Colon (tissue), 2 donors: ENCODE data around the gene CREB3L2.
"Not testable (repeated sequence)": the region's sequence is repeated elsewhere in the genome, so short reads cannot be mapped to it uniquely, and the experiment has no call there.

Experiments used
- FAIRE-seq: peaks from 2 replicates; lab custom pipeline; 2012; peaks lifted over from hg19 to GRCh38; lab: Jason Lieb, UNC
- donor health status: control.
- donor health status: control.

Gene CREB3L2

GRCh38 chr7:137987563-137987962 lies 14.3 kb downstream of the CREB3L2 start:
- no peak for FAIRE-seq

- FAIRE-seq = no peak
These were observed 14.9 kb downstream of the CREB3L2 start for GRCh38 chr7:137987018-137987349.

GRCh38 chr7:137986252-137987017 lies 15.5 kb downstream of the CREB3L2 start:
- FAIRE-seq = no peak

- no peak for FAIRE-seq
These were observed 16.0 kb downstream of the CREB3L2 start for GRCh38 chr7:137985897-137986251.

- FAIRE-seq = no peak
These were observed 16.5 kb downstream of the CREB3L2 start for GRCh38 chr7:137985253-137985896.

- FAIRE-seq = no peak
These were observed 17.5 kb downstream of the CREB3L2 start for GRCh38 chr7:137984181-137985041.

- FAIRE-seq = no peak
These were observed 18.4 kb downstream of the CREB3L2 start for GRCh38 chr7:137983323-137984008.

- not testable (repeated sequence) for FAIRE-seq
These were observed 19.5 kb downstream of the CREB3L2 start for GRCh38 chr7:137982394-137982793.

- no peak for FAIRE-seq
These were observed 20.2 kb downstream of the CREB3L2 start for GRCh38 chr7:137981668-137982067.

- FAIRE-seq = no peak
These were observed 20.7 kb downstream of the CREB3L2 start for GRCh38 chr7:137981175-137981574.

GRCh38 chr7:137980308-137980707 lies 21.6 kb downstream of the CREB3L2 start:
- no peak for FAIRE-seq

- no peak for FAIRE-seq
These were observed 23.2 kb downstream of the CREB3L2 start for GRCh38 chr7:137978464-137979237.

GRCh38 chr7:137977173-137977572 lies 24.7 kb downstream of the CREB3L2 start:
- FAIRE-seq = no peak

- no peak for FAIRE-seq
These were observed 25.2 kb downstream of the CREB3L2 start for GRCh38 chr7:137976696-137977095.

- FAIRE-seq = no peak
These were observed 25.7 kb downstream of the CREB3L2 start for GRCh38 chr7:137976232-137976631.

- no peak for FAIRE-seq
These were observed 26.1 kb downstream of the CREB3L2 start for GRCh38 chr7:137975768-137976167.

- FAIRE-seq = no peak
These were observed 26.7 kb downstream of the CREB3L2 start for GRCh38 chr7:137975221-137975620.

- no peak for FAIRE-seq
These were observed 27.1 kb downstream of the CREB3L2 start for GRCh38 chr7:137974766-137975165.

- no peak for FAIRE-seq
These were observed 31.5 kb downstream of the CREB3L2 start for GRCh38 chr7:137970253-137970975.

- no peak for FAIRE-seq
These were observed 32.1 kb downstream of the CREB3L2 start for GRCh38 chr7:137969828-137970227.

GRCh38 chr7:137968890-137969289 lies 33.0 kb downstream of the CREB3L2 start:
- FAIRE-seq = no peak
